NCI-H2227 (cell line): ENCODE results near the gene PID1.

Experiments used
- DNase-seq: peaks from one replicate; lab custom pipeline; 2025; ENCODE audit not compliant: unreplicated experiment; lab: John Stamatoyannopoulos, UW

PID1 gene

GRCh38 chr2:229127471-229127870 is 143.6 kb downstream of the PID1 start:
- DNase-seq, result no peak

DNA sequence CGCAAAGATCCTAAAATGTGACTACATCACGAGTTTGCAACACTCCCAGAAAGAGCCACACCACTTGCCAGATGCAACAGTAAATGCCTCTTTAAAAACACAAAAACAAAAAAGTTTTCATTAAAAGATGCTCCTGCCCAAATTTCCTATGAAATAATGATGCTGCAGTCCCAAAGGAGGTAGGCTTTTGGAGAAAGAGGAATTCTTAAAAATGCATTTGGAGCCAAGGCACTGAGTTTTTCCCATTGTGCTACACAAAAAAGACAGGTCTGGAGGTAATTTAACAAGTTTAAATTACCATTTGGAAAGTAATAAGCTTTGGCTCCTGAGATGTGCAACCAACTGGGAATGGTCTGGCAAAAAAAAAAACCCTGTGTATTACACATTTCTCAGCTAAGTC is 145.0 kb downstream of the PID1 start:
- no peak for DNase-seq

- no peak for DNase-seq
Observed at GRCh38 chr2:229124136-229124535, 147.0 kb downstream of the PID1 start.

DNA sequence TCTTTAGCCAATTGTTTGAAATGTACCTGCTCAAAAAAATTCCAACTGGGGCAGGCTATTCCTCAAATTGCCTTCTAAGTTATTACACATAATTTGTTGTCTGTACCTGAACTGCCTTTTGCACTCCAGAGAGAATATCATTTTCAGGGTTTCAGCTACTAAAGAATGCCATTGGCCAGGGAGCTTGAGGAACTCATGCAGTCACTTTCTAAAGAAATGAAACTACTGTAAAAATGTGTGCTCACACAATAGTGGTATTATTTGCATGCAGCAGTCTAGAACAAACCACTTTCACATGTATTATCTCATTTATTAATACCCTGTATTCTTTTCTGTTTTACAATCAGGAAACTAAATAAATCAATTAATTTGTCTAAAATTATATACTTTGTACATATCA is 152.2 kb downstream of the PID1 start:
- no peak for DNase-seq

GRCh38 chr2:229118336-229118735 is 152.8 kb downstream of the PID1 start:
- DNase-seq, result no peak

- no peak for DNase-seq
Observed at GRCh38 chr2:229111744-229112143, 159.3 kb downstream of the PID1 start.

DNA sequence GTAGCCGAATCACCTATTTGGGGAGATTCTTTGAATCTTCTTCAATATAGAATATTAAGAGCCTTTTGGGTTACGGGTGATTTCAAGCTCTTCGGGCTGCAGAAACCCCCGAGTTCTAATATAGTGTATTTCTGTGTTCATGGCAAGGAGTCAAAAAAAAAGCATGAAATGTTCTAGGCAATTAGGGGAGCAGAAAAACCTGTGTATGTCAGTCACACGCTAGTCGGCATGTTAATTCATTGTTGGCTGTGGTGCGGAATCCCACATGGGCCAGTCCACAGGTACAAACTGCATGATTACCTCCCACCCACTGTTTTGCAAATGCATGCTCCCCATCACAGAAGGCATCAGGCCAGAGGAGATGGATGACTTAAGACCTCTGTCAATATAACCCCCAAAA is 161.9 kb downstream of the PID1 start:
- no peak for DNase-seq

DNA sequence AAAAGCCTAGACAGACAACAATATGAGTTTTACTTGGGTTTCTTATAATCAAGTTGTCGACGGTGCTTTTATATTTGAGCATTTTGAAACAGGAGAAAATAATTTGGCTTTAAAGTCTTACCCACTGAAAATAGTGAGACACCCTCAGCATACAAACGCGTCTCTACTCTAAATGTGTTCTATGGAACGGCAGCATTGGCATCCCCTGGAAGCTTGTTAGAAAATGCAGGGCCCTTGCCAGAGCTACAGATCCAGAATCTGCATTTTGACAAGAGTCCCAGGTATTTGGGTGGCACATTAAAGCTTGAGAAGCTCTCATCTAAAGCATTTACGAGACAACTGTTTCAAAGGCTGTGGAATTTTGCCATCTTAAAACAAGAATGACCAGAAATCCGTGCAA is 163.5 kb downstream of the PID1 start:
- DNase-seq, result no peak

GRCh38 chr2:229104974-229105387 is 166.1 kb downstream of the PID1 start:
- DNase-seq, result no peak

DNA sequence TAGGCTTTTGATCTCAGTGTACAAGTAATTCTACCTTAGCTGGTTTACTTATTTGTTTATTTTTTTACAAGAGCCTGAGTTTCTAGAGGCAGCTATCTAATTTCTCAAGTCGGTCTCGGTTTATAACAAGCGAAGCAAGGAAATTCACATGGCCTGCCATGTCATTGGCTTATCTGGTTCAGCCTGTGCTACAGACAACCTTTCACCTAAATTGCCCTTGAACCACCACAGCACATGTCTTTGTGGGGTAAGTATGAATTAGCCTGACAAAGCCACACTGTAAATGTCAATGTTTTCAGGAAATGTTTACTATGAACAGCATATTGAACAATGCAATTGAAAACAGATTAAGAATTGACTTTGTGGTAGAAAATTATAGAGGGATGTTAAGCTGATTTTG is 167.1 kb downstream of the PID1 start:
- no peak for DNase-seq

- no peak for DNase-seq
Observed at GRCh38 chr2:229101314-229101713, 169.8 kb downstream of the PID1 start.

GRCh38 chr2:229099231-229099630 is 171.9 kb downstream of the PID1 start:
- DNase-seq, result no peak

DNA sequence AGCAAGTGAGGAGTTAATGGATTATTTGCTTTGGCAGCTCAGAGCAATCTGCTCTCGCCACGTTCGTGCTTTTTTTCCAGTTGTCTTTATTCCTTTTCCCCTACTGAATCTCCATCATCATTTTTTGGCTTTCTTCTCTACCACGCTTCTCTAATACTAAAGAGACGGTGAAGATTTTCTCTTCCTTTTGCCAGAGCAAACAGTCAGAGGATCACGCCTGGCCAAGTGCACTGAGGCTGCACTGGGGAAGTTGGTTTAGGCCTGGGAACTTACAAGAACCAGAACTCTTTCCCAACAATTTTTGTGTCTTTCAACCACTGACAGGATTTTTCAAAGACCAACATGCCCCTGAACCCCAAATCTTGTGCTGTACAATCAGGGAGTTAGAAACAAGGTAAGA is 172.3 kb downstream of the PID1 start:
- DNase-seq, result no peak

- DNase-seq, result no peak
Observed at GRCh38 chr2:229096409-229097066, 174.5 kb downstream of the PID1 start.

DNA sequence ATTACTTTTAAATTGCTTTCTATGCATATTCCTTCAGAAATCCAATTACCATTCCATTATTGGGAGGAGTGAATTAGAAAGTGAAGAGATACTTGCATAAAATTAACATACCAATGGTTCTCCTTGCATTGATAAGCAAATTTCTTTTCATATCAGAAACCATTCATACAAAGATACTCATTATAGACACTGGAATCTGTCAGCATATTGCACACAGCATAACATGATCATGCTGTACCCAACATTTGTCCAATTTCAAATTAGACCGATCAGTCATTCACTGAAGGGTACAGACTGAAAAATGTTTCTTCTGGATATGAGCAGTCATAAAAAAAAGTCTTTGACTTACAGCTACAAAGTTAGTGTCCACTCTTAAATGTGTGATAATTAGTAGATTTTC is 175.6 kb downstream of the PID1 start:
- no peak for DNase-seq

DNA sequence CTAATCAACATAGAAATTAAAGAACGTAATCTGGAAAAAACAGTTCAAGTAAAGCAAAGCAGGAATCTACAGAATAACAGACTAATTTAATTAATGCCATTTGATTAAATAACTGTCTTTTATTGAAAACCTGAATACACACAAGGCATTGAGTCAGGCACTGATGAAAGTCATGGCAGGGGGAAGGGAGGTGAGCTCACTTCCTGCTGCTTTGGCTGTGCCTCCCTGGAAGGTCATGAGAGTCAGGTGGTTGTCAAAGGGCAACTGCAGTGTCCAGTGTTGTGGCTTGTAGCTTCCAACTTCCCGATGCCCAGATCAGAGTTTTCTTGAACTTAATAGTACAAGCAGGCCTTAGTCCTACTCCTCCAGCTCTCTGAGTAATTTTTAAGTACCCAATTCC is 180.9 kb downstream of the PID1 start:
- DNase-seq, result no peak

GRCh38 chr2:229089776-229090175 is 181.3 kb downstream of the PID1 start:
- DNase-seq, result no peak

- no peak for DNase-seq
Observed at GRCh38 chr2:229088966-229089700, 182.0 kb downstream of the PID1 start.

DNA sequence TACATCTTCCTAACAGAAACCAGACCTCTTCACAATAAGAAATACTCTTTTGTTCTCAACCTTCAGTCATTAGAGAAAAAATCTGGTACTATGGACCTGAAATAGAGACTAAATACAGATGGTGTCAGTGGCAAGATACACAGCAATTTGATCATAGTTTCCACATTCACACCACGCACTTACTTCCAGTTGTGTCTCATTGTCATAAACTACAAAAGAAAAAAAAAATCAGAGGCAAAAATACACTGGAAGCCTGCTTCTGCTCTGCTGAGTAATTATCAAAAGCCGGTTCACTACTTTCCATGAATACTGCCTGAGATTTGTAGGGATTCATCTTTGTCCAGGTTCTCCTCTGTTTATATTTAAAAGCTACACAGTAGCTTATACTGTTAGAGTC is 182.6 kb downstream of the PID1 start:
- no peak for DNase-seq

GRCh38 chr2:229087843-229088516 is 183.1 kb downstream of the PID1 start:
- DNase-seq, result no peak

DNA sequence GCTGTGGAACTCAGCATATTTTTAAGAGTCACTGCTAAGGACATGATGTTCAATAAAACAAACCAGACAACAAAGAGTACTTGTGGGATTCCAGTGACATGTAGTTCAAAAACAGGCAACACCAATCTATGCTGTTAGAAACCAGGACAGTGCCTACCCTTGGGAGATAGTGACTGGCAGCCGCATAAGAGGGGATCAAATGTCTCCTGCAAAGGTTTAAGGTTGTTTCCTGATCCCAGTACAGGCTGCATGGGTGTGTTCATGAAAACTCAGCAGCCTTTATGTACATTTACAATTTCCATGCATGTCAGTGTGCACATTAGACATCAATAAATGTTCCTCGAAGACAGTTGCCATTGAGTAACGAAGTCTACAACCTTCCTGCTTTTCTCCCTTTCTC is 183.8 kb downstream of the PID1 start:
- no peak for DNase-seq

GRCh38 chr2:229085439-229085838 is 185.6 kb downstream of the PID1 start:
- no peak for DNase-seq
